Left forelimb (tissue), 1 donor: Measurements from ENCODE around the gene CEP43.

ENCODE experiments used
- DNase-seq: peaks from one replicate; pipeline ENCODE4 v3.0.0-alpha.2; 2018; ENCODE audit warnings: low spot score

CEP43 gene

GRCh38 chr6:166966268-166966667 lies 32.9 kb upstream of the CEP43 start:
- DNase-seq: no peak

- no peak for DNase-seq
Observed at GRCh38 chr6:166969390-166970002, 29.7 kb upstream of the CEP43 start.

GRCh38 chr6:166970091-166970490 lies 29.1 kb upstream of the CEP43 start:
- DNase-seq: no peak

GRCh38 chr6:166970776-166971175 lies 28.4 kb upstream of the CEP43 start:
- no peak for DNase-seq

GRCh38 chr6:166971271-166971670 lies 27.9 kb upstream of the CEP43 start:
- no peak for DNase-seq

GRCh38 chr6:166972101-166972500 lies 27.1 kb upstream of the CEP43 start:
- no peak for DNase-seq

GRCh38 chr6:166976636-166977035 lies 22.6 kb upstream of the CEP43 start:
- DNase-seq: no peak

- DNase-seq: no peak
Observed at GRCh38 chr6:166977621-166978525, 21.3 kb upstream of the CEP43 start.

GRCh38 chr6:166980738-166981137 lies 18.5 kb upstream of the CEP43 start:
- no peak for DNase-seq

GRCh38 chr6:166987448-166987847 lies 11.7 kb upstream of the CEP43 start:
- no peak for DNase-seq

GRCh38 chr6:166987930-166988329 lies 11.3 kb upstream of the CEP43 start:
- DNase-seq: no peak

GRCh38 chr6:166988674-166989201 lies 10.5 kb upstream of the CEP43 start:
- no peak for DNase-seq

GRCh38 chr6:166989427-166990032 lies 9.7 kb upstream of the CEP43 start:
- no peak for DNase-seq

- DNase-seq: no peak
Observed at GRCh38 chr6:166996406-166996805, 2.8 kb upstream of the CEP43 start.

- no peak for DNase-seq
Observed at GRCh38 chr6:166997348-166997747, 1.8 kb upstream of the CEP43 start.

GRCh38 chr6:166997768-166998255 lies 1.4 kb upstream of the CEP43 start:
- no peak for DNase-seq

- DNase-seq: no peak
Observed at GRCh38 chr6:166998256-166999144, 697 bp upstream of the CEP43 start.

- no peak for DNase-seq
Observed at GRCh38 chr6:166999884-167000253, 672 bp downstream of the CEP43 start.

GRCh38 chr6:167000759-167001158 lies 1.6 kb downstream of the CEP43 start:
- DNase-seq: no peak

- DNase-seq: no peak
Observed at GRCh38 chr6:167005350-167006159, 6.4 kb downstream of the CEP43 start.

- no peak for DNase-seq
Observed at GRCh38 chr6:167007985-167008384, 8.8 kb downstream of the CEP43 start.
